Tibial nerve (tissue), 4 donors: ENCODE results near the gene TMEM72. TPM values are rescaled to one million over a fixed set of nuclear protein-coding genes. Genes with fewer than 3 reads are reported as not detected.

ENCODE experiments used
- DNase-seq, 2 donors: peaks; one replicate each; pipeline ENCODE4 v3.0.0-alpha.2; 2019; ENCODE audit warnings: low spot score in 2 of 2
- H3K27ac ChIP-seq, 4 donors: fragments of 200-600 bp; sonication (generic) in 3 of 4; one replicate each; pipeline ENCODE4 v1.5.1; 2017 to 2019; ENCODE audit warnings: mild to moderate bottlenecking in 1 of 4
- H3K27me3 ChIP-seq, 2 donors: fragments of 200-600 bp; sonication (generic) in 1 of 2; one replicate each; pipeline versions ENCODE4 v1.5.1 to v1.6.0; 2017 to 2019
- H3K36me3 ChIP-seq, 3 donors: fragments of 200-600 bp; sonication (generic); one replicate each; pipeline ENCODE4 v1.5.1; 2018 to 2019
- H3K4me1 ChIP-seq, 4 donors: fragments of 200-600 bp; sonication (generic) in 3 of 4; one replicate each; pipeline ENCODE4 v1.5.1; 2017 to 2019
- H3K4me3 ChIP-seq, 4 donors: fragments of 200-600 bp; sonication (generic) in 3 of 4; one replicate each; pipeline ENCODE4 v1.5.1; 2017 to 2019; ENCODE audit warnings: mild to moderate bottlenecking in 1 of 4, moderate library complexity in 1 of 4
- H3K9me3 ChIP-seq, 4 donors: fragments of 200-600 bp; sonication (generic) in 3 of 4; one replicate each; pipeline ENCODE4 v1.5.1; 2017 to 2019
- EP300 ChIP-seq, 2 donors: sonication (generic); formaldehyde crosslinking; IDR thresholded peaks; one replicate each; pipeline ENCODE4 v1.6.1; 2017; ENCODE audit warnings: antibody characterized with exemption in 2 of 2, mild to moderate bottlenecking in 1 of 2
- POLR2A ChIP-seq, 2 donors: fragments of 450-650 bp; IDR thresholded peaks; one replicate each; pipeline ENCODE4 v1.6.1; 2017; ENCODE audit warnings: antibody characterized with exemption in 2 of 2, mild to moderate bottlenecking in 2 of 2, moderate library complexity in 2 of 2
- WGBS, 2 donors: methylation state at CpG; one replicate each; pipeline ENCODE4 v1.1.5; 2018; 5-methylcytosine and 5-hydroxymethylcytosine counted together
- total RNA-seq, 4 donors: library from RNA; depleted of rRNA; stranded (reverse); fragments of >200 nt; gene quantifications; one replicate each; pipeline ENCODE4 v1.1.0, GENCODE V29; 2016
- TF ChIP-seq, protein P1 (sequence below), 5 experiments: fragments of 200-600 bp in 3 of 5; fragments of 450-650 bp in 2 of 5; sonication (generic) in 3 of 5; IDR thresholded peaks; one replicate each; pipeline ENCODE4 v1.5.1; 2016 to 2019; ENCODE audit warnings: antibody characterized with exemption in 5 of 5, mild to moderate bottlenecking in 3 of 5, moderate library complexity in 2 of 5

Gene TMEM72
- total RNA-seq, 4 donors from 2014 or later, result 0.20 to 0.21 TPM; not detected in 2

DNA sequence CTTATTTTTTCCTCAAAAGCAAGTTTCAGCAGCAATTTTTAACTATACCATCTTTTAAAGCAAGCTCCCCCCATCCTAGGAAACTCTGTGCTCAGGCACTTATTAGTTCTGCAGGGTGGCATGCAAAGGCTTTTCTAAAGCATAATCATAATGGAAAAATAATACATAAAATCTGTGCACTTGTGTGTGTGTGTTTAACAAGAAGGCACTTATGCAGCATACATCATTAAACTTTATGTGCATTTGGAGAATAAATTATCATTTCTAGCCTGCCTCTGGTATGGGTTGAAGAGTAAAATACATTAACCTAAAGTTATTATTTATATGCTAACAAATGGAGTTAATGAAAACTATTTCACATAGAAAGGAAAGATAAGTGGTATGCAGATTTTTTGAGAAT, 42.9 kb downstream of the TMEM72 start:
- no peaks in the 10 kb centered on the region for H3K27me3 ChIP-seq
- H3K9me3 ChIP-seq, result no peaks in the 10 kb centered on the region
- H3K36me3 ChIP-seq, result peaks cover 0 to 25% (median 0%) of the 10 kb centered on the region in 3 donors
- DNase-seq, result no peak
- peaks cover 0 to 97% (median 44%) of the 10 kb centered on the region in 4 donors for H3K4me1 ChIP-seq
- no peak for TF ChIP-seq POLR2A (IDR thresholded peaks at IDR 0.05)
- TF ChIP-seq, protein P1, sequence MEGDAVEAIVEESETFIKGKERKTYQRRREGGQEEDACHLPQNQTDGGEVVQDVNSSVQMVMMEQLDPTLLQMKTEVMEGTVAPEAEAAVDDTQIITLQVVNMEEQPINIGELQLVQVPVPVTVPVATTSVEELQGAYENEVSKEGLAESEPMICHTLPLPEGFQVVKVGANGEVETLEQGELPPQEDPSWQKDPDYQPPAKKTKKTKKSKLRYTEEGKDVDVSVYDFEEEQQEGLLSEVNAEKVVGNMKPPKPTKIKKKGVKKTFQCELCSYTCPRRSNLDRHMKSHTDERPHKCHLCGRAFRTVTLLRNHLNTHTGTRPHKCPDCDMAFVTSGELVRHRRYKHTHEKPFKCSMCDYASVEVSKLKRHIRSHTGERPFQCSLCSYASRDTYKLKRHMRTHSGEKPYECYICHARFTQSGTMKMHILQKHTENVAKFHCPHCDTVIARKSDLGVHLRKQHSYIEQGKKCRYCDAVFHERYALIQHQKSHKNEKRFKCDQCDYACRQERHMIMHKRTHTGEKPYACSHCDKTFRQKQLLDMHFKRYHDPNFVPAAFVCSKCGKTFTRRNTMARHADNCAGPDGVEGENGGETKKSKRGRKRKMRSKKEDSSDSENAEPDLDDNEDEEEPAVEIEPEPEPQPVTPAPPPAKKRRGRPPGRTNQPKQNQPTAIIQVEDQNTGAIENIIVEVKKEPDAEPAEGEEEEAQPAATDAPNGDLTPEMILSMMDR (IDR thresholded peaks at IDR 0.05), result no peak
- TF ChIP-seq EP300 (IDR thresholded peaks at IDR 0.05), result no peak
- H3K4me3 ChIP-seq, result no peak overlapping the region
- H3K27ac ChIP-seq, result peak overlapping the region in 2 of 4 donors; percentile 94 to 95

- peaks cover 0 to 88% (median 37%) of the 10 kb centered on the region in 4 donors for H3K4me1 ChIP-seq
- H3K27ac ChIP-seq, result peak overlapping the region; percentile 6 to 95 (median 63)
- H3K4me3 ChIP-seq, result no peak overlapping the region
- DNase-seq, result no peak
- H3K27me3 ChIP-seq, result no peaks in the 10 kb centered on the region
- H3K9me3 ChIP-seq, result no peaks in the 10 kb centered on the region
- TF ChIP-seq POLR2A (IDR thresholded peaks at IDR 0.05), result no peak
- TF ChIP-seq, protein P1 (IDR thresholded peaks at IDR 0.05), result no peak
- no peak for TF ChIP-seq EP300 (IDR thresholded peaks at IDR 0.05)
- H3K36me3 ChIP-seq, result peaks cover 0 to 25% (median 0%) of the 10 kb centered on the region in 3 donors
These were observed 43.8 kb downstream of the TMEM72 start for GRCh38 chr10:44954962-44955361.

- Histone ChIP-seq H3K27me3 (no peaks in the 10 kb centered on the region), H3K4me3 (no peak overlapping the region), H3K36me3 (peaks cover 0 to 25% (median 0%) of the 10 kb centered on the region in 3 donors), H3K4me1 (peaks cover 0 to 82% (median 31%) of the 10 kb centered on the region in 4 donors), H3K9me3 (no peaks in the 10 kb centered on the region), H3K27ac (peak overlapping the region; percentile 6 to 95 (median 63))
- TF ChIP-seq, protein P1 (IDR thresholded peaks at IDR 0.05), result no peak
- TF ChIP-seq EP300 (IDR thresholded peaks at IDR 0.05), result peak; percentile 29 to 89
- 75 to 81% methylated on average over 8 of the region's 8 CpGs for WGBS, 2 donors
- peak; percentile 86 to 87 for DNase-seq
These were observed 44.4 kb downstream of the TMEM72 start for GRCh38 chr10:44955413-44956070.

DNA sequence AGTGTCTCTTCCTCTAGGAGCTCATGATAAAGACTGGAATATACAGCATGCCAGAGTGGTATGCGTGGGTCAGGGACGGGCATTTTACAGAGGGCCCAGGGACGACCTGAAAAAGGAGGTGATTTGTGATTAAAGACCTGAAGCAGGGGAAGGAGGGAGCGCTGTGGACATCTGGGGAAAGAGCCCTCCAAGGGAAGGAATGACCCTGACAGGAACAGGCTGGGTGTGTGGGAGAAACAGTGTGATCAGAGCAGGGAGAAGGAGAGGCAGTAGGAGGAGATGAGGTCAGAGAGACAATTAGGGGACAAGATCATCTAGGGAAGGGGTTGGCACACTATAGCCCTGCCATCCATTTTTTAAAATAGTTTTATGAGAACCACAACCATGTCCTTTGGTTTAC, 45.1 kb downstream of the TMEM72 start:
- Histone ChIP-seq H3K27me3 (no peaks in the 10 kb centered on the region), H3K27ac (peak overlapping the region; percentile 10 to 95 (median 76)), H3K36me3 (peaks cover 0 to 25% (median 0%) of the 10 kb centered on the region in 3 donors), H3K9me3 (no peaks in the 10 kb centered on the region), H3K4me1 (peaks cover 0 to 77% (median 32%) of the 10 kb centered on the region in 4 donors), H3K4me3 (no peak overlapping the region)
- 88 to 90% methylated on average over 4 of the region's 4 CpGs for WGBS, 2 donors
- peak; percentile 9 to 11 for DNase-seq
- TF ChIP-seq, protein P1 (IDR thresholded peaks at IDR 0.05), result no peak
- TF ChIP-seq EP300 (IDR thresholded peaks at IDR 0.05), result no peak
